ENCODE data around the gene NEUROD2. TPM values are rescaled to one million over a fixed set of nuclear protein-coding genes. Genes with fewer than 3 reads are reported as not detected.
"Not testable (repeated sequence)": the region's sequence is repeated elsewhere in the genome, so short reads cannot be mapped to it uniquely, and the experiment has no call there.

Gene NEUROD2
- total RNA-seq, 1 donor from 2014 or later: 0.05 TPM

DNA sequence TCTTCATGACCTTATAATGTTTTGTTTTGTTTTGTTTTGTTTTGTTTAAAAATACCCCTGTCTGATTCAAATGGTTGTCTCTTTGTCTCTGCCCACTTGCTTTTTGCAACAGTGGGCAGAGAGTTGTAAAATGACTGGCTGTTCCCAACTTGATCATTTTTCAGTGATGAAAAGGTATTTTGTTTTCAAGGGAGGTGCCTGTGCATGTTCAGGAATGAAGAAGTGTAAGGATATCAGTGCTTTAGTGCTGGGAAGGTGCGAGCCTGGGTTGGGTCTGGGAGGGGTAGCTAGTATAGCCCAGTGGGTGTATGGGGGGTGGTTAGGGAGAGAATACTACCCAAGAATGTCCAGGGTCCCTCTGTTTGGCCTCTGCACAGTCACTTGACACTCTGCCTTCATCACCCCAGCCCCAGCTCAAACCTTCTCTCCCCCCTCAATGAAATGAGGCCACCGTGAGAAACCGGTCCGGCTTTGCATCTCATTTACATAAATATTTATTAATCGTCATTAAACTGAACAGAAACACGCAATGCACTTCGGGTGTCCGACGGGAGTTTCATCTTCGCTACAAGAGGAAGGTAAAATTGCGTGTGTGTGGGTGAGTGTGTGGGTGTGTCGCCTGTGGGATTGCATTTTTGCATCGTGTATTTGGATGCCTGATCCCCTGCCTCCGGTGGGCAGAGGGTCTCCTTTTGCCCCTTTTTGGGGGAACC, 4.3 kb downstream of the NEUROD2 start:
- no peak for DNase-seq (ENCODE audit: low read depth)

DNA sequence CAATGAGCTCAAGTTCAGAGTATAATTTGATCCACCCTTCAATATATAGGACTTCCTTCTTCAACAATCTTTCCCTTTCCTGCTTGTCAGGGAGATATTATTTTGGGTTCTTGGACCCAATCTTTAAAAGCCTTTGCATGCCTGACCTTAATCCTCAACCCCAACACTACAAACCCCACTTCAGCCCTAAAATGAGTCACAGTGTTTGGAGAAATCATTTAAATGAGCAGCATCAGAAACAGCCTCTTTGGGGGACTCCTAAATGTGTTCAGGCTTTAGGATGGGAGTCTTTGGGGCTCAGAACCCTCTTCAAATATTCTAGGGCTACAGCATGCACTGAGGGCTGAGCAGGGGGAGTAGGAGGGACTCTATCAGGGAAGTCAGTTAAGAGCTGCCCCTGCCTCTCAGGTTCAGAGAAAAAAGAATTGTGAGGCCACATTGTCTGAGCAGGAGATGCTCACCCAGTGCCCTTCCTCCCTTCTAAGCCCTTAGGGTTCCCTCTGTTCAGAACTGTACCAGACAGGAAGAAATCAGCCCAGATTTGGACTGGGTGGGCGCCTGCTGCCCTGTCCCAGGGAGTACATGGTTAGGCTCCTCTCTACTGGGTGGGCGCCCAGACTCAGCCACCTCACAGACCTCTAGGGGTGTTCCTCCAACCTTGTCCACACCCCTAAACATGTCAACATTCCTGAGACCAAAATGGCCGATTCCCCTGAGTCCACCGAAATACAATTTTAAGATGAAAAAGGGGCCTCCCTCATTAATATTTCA, 5.0 kb downstream of the NEUROD2 start:
- DNase-seq (ENCODE audit: low read depth): no peak

DNA sequence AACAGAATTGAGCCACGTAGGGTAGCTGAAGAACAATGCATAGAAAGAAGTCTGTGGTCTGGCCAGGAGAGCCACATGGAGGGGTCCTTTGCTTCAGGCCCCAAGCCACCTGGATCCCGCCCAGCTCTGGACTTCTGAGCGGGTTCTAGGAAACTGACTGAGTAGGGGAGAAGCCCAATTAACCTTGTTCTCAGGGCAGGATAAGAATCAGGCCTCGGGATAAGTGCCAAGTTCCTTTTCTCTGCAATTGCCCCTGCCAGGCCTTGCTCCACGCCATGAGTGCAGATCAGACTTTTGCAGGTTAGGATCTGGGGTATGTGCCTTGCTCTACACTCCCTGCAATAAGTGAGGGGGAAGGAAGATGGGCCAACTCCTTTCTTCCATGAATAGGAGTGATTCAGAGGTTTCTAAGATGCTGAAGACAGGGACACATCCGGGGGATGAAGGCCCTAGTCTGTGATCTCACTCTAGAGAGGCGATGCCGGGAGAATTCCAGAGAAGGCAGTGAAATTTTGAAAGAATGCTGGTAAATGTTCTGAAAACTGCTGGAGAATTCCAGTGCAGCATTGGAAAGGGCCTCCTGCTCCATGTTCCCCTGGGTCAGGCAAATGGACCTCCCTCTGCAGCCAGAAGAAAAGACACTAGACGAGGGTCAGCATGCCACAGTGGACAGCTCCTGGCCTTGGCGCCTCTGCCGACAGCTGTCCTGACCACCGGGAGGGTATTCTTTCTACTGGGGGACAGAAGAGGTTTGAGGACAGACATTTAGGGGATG, 5.8 kb downstream of the NEUROD2 start:
- no peak for DNase-seq (ENCODE audit: low read depth)

GRCh38 chr17:39600997-39601597, 6.6 kb downstream of the NEUROD2 start:
- DNase-seq (ENCODE audit: low read depth): no peak

DNA sequence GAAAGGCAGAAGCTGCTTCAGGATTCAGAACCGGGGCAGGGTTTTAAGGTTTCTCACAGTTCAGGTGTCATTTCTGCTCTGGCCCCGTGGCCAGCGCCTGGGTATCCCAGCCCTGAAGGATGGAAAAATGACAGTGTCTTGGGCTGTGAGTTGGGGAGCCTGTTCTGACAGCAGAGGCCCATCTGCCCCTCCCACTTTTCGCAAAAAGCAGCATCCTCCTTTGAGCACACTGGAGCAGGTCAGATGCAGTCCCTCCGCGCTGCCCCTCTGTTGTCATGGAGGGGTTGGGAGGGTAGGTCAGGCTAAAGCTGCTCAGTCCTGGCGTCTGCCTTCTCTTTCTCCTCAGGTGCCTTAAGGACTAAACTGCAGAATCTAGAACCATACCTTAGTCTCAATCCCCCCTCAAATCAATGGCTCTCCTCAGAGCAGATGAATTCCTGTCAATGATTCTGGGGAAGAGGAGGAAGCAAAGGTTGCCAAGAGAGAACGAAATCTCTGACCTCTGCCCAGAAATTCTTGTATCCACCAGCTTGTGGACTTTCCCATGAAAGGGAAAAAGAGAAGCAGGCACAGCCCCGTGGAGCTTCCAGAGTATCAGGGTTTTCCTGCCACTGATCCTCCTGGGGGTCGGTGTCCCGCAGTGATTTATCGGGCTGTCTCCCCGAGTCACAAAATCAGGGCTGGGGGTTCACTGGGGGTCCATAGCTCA, 7.3 kb downstream of the NEUROD2 start:
- no peak for DNase-seq (ENCODE audit: low read depth)

GRCh38 chr17:39599665-39600231, 8.0 kb downstream of the NEUROD2 start:
- no peak for DNase-seq (ENCODE audit: low read depth)

DNA sequence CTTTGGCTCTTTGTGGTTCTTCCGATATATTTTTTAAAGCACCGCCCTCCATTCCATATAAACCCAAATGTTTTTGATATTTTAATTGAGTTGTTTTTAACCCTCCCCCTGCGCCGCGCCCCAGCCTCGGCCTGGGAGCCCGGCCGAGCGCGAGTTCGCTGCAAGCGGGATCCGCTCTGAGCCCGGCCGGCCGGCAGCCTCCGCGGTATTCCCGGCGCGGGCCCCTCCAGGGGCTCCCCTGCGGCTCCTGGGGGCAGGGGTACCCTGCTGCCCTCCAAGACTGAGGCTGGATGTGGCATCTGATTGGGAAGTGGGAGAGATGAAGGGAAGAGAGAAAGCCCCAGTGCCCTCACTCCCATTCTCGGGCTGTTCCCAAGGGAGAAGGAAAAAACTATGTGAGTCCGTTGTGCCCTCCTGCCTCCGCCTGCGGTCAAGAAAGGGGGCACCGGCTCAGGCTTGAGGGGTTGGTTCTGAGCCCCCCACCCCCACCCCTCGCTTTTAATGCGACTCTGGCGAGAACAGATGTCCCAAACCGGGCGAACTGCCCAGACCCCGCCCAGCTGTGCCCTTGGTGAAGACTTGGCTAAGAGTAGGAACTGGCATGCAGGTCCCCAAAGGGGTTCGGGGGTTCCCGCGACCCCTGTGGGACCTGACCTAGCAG, 8.6 kb downstream of the NEUROD2 start:
- peak; percentile 40 for DNase-seq (ENCODE audit: low read depth)

GRCh38 chr17:39598630-39599003, 9.1 kb downstream of the NEUROD2 start:
- no peak for DNase-seq (ENCODE audit: low read depth)

GRCh38 chr17:39598047-39598481, 9.7 kb downstream of the NEUROD2 start:
- DNase-seq (ENCODE audit: low read depth): no peak

GRCh38 chr17:39597372-39598046, 10.2 kb downstream of the NEUROD2 start:
- no peak for DNase-seq (ENCODE audit: low read depth)

GRCh38 chr17:39596543-39597267, 11.0 kb downstream of the NEUROD2 start:
- DNase-seq (ENCODE audit: low read depth): no peak

- no peak for DNase-seq (ENCODE audit: low read depth)
Measured at GRCh38 chr17:39595928-39596510, 11.7 kb downstream of the NEUROD2 start.

- DNase-seq (ENCODE audit: low read depth): no peak
Measured at GRCh38 chr17:39595294-39595693, 12.4 kb downstream of the NEUROD2 start.

GRCh38 chr17:39593371-39593770, 14.3 kb downstream of the NEUROD2 start:
- DNase-seq (ENCODE audit: low read depth): peak; percentile 81

GRCh38 chr17:39591958-39592954, 15.5 kb downstream of the NEUROD2 start:
- DNase-seq (ENCODE audit: low read depth): peak; percentile 75

DNA sequence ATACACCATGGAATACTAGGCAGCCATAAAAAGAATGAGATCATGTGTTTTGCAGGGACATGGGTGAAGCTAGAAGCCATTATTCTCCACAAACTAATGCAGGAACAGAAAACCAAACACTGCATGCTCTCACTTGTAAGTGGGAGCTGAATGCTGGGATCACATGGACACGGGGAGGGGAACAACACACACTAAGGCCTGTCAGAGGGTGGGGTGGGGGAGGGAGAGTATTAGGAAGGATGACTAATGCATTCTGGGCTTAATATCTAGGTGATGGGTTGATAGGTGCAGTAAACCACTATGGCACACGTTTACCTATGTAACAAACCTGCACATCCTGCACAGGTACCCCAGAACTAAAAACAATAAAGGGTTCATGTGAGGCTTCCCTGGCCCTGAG, 17.5 kb downstream of the NEUROD2 start:
- not testable (repeated sequence) for DNase-seq (ENCODE audit: low read depth)

DNA sequence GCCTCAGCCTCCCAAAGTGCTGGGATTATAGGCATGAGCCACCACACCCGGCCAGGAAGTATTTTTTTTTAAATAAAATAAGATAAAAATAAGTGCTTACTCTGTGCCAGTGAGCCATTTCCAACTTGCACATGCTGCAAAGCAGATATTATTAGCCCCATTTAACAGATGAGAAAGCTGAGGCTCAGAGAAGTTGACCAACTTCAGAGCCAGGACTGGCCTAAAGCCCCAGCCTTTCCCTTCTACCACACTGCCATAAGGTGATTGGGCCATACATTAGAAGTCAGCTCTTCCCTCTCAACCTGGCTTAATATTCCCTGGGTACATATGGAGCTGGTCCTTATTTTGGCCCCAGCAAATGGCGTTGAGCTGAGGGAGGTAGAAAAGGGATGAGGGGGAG, 25.1 kb downstream of the NEUROD2 start:
- no peak for DNase-seq (ENCODE audit: low read depth)

Measured in myocyte (in vitro differentiated cells).